Activated CD4-positive, alpha-beta T cell treated with anti-CD3 and anti-CD28 coated beads, Interleukin-2, amount 50 U/mL, for 1 hour (primary cell): ENCODE data around the gene WDR46.

Experiments
- DNase-seq: peaks from one replicate; pipeline ENCODE4 v3.0.0-alpha.2; 2020

Gene WDR46, protein sequence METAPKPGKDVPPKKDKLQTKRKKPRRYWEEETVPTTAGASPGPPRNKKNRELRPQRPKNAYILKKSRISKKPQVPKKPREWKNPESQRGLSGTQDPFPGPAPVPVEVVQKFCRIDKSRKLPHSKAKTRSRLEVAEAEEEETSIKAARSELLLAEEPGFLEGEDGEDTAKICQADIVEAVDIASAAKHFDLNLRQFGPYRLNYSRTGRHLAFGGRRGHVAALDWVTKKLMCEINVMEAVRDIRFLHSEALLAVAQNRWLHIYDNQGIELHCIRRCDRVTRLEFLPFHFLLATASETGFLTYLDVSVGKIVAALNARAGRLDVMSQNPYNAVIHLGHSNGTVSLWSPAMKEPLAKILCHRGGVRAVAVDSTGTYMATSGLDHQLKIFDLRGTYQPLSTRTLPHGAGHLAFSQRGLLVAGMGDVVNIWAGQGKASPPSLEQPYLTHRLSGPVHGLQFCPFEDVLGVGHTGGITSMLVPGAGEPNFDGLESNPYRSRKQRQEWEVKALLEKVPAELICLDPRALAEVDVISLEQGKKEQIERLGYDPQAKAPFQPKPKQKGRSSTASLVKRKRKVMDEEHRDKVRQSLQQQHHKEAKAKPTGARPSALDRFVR

DNA sequence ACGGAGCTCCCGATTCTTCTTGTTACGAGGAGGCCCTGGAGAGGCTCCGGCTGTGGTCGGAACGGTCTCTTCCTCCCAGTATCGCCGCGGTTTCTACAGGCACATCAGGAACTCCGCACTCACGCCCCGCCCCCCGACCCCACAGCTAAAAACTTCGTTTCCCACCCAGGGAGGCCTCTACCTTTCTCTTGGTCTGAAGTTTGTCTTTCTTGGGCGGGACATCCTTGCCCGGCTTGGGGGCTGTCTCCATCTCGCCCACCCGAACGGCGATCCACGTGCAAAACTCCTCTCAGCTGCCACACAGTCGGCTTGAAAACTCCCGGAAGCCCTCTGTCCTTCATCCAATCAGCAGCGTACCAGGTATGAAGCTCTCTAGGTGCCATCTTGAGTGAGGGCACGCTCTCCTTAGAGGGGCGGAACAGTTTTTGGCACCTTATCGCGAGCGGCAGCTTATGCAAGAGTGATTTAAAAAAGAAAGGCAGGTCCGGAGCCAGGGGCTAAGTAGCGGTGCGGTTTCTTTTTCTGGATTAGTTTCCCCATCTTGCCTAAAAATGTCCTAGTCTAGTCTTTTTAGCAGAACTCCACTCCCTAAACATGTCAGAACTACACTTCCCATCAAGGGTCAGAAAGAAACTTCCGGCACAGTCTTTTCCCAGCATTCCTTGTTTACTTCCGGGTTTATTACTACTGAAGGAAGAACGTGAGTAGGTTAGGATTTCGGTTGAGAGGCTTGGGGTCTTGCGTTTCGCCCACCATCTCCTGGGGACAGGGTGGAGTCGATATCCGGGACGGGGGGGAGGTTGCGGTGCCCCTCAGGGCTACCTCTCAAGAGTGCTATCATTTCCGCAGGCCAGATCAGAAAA lies at the start of gene WDR46, which contains the start of gene PFDN6:
Gene WDR46, minus strand, starts transcription at position 319 of the 863 bp plus-strand sequence. Its CDS starts 69 bp downstream, at position 250.
Gene PFDN6, plus strand, starts transcription at position 681 of the 863 bp plus-strand sequence. CDS start 256 bp downstream, outside the sequence.
- peak; percentile 71 for DNase-seq

DNA sequence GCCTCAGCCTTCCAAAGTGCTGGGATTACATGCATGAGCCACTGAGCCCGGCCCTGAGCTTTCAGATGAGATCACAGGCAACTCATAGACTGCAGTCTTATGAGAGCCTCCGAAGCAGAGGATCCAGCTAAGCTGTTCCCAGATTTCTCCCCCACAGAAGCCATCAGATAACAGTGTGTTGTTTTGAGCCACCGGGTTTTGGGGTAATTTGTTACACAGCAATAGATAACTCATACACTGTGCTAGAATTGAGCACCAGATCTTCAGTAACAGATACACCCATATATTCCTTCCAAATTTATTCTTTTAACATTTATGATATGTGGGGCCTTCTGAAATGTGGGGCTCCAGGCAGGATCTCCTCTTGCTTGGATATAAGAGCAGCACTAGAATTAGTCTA lies 47.5 kb upstream of the WDR46 start:
- no peak for DNase-seq

DNA sequence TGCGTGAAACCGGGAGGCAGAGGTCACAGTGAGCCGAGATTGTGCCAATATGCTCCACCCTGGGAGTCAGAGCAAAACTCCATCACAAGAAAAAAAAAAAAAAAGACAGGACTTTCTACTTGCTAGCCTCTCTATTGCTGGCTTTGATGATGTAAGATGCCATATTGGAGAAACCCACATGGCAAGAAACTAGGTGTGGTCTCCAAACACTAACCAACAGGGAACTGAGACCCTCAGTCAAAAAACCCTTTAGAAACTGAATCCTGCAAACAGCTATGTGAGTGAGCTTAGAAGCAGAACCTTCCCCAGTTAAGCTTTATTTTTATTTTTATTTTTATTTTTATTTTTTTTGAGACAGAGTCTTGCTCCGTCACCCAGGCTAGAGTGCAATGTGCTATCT lies 46.9 kb upstream of the WDR46 start:
- DNase-seq: no peak

DNA sequence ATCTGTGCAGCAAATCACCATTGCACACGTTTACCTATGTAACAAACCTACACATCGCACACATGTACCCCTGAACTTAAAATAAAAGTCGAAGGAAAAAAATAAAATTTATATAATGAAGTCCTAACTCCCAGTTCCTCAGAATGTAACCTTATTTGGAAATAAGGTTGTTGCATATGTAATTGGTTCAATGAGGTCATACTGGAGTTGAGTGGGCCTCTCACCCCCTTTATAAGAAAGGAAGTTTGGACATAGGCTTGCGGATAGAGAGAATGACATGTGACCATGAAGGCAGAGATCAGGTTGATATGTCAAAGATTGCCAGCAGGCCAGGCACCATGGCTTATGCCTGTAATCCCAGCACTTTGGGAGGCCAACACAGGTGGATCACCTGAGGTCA lies 44.6 kb upstream of the WDR46 start:
- no peak for DNase-seq

DNA sequence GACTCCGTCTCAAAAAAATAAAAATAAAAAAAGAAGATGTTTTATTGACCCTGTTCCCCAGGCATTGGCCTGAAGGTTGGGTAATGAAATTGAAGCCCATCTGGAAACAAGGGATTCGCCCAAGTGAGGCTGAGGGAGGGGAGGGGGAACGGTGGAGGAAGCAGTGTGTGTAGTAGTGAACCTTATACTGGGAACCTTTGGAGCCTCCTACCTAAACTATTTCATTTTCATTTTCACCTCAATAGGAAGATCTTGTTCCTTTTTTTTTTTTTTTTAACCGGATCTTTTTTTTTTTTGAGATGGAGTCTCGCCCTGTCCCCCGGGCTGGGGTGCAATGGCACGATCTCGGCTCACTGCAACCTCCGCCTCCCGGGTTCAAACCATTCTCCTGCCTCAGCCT lies 41.7 kb upstream of the WDR46 start:
- DNase-seq: no peak

DNA sequence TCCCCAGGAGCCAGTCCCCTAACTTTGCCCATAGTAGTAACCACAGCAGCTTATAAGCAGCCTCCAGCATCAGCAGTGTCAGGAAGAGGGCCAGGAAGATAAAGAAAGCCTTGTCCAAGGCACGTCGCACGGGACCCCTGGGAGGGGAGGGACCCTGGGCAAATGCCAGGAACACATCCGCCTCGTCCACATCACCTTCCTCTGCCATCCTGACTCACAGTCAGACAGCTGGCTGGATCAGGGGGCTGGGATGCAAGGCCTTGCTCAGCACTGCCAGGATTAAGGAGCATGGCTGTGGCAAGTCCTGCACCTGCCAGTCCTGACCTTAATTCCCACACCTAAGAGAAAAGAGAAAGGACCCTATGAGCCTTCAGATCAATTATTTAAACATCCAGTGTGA lies 40.0 kb upstream of the WDR46 start:
- no peak for DNase-seq

DNA sequence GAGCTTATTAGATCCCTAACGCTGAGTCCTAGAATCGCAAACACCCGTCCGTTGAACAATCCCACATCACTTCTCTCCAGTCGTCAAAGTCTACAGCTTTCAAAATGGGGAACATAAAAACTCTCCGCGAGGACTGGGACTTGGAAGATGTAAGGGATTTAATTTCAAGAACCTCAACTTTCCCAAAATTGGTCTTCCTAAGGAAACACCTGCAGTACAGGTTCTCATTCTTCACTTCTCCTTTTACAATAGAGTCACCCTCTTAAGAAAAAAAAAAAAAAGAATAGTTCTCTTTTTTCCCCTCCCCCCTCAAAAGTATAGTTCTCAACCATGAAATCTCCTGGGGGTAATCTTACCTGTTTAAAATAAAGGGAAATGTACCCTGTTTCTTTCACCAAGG lies 35.1 kb upstream of the WDR46 start:
- DNase-seq: no peak

DNA sequence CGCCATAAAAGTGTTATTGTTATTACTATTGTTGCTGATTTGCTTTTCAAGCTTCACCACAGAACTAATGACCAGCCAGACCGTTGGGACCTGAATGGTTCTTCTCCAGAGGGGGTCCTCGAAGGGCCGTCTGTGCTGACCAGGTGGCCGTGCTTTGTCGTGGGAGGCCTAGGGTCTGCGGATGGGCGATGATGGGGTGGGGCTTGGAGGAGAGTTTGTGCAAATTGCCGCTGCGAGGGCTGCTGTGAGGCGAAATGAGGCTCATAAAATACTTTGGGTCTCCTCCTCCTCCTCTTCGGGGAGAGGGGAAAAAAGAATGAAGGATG lies 34.5 kb upstream of the WDR46 start:
- DNase-seq: peak; percentile 13

DNA sequence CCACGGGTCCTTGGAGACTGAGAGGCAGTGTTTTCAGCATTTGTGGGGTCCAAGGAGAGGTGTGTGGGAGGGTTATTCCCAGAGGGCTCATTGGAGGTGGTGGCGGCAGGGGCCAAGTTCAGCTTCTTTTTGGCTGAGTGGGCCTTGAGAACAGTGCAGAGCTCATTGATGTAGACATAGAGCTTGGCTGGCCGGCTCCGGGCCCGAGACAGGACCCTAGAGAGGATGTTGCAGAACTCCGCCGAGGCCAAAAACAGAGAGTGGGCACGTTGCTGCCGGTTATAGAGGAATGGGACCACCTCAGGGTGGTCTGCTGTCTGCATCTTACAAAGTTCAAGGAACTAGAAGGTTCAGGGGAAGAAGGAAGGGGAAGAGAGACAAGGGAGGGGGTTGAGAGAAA lies 32.2 kb upstream of the WDR46 start:
- no peak for DNase-seq

DNA sequence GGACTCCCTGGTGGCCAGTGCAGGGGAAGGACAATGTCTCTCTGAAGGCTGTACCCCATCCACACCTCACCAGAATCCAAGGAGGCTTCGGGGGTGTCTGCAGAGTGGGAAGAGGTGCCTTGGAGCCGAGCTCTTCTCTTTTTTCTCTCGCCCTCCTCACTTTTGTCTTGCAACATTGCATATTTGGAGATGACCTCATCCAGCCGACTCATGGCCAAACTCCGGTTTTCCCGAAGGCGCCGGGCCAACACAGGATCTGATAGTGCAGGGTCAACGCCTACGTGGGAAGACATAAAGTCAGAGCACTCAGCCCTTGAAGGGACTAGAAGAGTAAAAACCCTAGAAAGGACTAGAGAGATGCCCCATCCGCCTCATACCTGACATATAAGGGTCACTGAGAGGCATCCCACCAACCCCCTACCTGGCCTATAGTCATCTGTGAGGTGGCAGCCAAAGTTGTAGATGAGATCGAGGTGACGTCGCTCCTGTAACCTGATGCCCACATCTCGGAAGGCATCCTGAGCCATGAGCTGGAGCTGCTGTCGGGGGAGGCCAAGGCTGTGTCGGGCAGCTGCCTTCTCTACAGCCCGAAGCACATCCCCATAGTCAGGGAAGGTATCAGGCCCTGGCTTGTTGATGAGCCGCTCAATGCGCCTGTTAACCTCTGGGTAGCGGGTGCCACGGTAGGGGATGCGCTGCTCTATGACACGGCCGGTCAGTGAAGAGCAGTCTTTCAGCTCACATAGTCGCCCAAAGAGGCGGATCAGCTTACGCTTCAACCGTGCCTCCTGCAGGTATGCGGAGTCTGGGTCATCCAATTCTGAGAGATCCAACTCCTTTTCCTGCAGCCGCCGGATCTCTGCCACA lies 31.5 kb upstream of the WDR46 start:
- no peak for DNase-seq

DNA sequence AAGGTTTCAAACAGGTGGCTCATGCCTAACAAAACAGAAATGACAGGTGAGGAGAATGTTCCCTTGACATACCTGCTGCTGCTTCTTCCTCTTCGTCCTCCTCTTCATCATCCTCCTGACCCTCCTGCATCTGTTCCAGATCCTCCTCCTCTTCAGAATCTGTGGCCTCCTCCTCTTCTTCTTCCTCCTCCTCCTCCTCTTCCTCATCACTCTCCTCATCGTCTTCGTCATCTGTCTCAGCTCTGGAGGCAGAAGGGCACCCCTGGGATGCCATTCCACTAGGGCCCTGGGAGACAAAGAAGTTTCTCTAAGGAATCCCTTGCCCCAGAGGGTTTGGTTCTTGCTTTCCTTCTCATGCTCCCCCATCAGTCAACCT lies 30.9 kb upstream of the WDR46 start:
- DNase-seq: no peak

DNA sequence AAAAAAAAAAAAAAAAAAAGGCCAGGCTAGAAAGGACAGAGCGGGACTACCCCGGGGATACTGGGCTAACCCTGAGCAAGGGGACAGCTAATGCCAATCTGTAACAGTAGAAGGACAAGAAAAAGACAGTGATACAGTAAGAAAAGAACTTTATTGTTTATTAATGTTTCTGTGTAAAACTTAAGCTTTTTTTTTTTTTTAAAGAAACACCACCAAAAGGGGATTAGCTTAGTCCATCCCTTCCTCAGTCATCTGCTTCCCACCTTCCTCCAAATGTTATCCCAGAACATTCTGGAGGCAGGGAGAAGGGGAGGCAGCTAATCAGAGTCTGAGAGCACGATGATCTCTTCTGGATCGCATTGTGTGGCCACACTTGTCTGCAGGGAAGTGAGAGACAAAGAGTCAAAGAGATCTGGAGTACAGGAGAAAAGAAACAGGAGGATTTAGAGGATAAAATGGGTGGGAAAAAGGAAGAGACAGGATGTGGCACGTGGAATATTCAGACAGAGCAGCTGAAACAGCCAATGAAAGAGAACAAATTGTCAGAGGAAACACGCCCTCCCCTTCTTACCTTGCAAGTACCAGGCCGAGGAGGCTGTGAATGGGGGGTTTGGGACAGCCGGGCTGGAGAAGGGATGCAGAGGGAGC lies 29.5 kb upstream of the WDR46 start:
- no peak for DNase-seq

DNA sequence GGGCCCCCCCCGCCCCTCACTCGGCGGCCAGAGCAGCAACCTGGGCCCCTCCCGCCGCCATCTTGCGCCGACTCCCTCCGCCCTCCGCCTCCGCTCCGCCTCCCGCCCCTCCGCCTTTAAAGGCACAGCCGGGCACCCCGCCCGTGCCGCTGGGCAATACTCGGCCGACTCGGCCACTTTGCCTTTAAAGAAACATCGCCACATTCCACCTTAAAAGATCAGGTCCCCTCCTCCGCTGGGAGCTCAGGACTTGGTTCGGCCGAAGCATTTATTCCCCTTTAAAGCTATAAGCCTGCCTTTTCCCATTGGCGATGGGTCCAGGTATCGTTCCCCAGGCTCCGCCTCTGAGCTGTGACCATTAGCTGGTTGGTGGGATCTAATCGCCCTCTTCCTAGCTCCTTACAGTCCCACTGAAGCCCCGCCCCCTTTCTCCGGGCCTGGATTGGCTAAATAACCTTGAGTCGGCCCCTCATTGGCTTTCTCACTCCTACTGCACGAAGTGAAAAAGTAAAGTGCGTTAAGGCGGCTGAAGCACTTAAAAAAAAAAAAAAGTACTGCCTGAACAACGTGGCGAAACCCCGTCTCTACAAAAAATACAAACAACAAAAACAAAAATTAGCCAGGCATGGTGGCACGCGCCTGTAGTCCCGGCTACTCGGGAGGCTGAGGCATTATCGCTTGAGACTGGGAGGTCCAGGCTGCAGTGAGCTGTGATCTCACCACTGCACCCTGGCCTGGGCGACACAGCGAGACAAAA lies 28.8 kb upstream of the WDR46 start, which contains the start of gene ZBTB22:
Gene ZBTB22, minus strand, starts transcription at position 76 of the 757 bp plus-strand sequence. CDS start 828 bp downstream, outside the sequence.
- DNase-seq: peak; percentile 96

DNA sequence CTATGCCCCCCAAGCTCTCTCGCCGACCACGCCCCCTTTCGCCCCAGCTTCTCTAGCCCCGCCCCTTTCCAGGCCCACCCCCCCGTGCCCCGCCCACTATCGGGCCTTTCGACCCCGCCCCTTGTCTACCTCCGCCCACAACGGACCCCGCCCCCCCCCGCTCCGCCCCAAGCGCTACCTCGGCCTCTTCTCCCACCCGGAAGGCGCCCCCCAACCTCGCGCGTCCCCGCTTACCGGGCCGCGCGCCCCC lies 28.3 kb upstream of the WDR46 start:
- DNase-seq: no peak

DNA sequence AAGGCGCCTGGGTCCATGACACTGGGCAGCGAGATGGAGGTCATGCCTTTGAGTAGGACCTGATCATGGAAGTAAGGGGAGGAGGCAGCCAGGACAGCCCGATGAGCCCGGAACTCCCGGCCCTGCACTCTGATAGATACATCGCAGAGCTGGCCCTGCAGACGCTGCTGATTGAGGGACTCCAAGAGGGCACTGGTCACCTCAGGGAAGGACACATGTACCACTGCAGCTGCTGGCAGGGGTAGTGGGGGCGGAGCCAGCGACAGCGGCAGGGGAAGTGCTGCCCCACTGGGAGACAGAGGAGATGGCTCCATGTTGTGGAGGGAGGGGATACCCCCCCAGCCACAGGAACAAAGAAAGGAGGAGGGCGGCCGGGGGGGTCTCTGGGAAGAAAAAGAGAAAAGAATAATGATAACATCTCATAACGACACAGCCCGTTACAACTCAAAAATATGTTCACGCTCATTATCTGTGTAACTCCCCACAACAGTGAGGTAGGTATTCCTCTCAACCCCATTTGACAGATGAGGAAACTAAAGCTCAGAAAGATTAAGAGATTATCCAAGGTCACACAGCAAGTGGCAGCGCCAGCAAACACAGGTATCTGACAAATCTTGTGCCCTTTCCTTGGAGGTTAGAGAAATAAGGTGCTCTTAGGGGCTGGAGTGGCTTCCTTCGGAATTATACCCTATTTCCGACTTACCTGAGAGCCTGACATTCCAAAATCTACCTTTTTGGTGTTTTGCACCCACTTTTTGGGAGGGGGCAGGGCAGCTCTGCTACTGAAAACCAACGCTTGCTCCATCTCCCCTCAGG lies 27.8 kb upstream of the WDR46 start:
- DNase-seq: no peak

DNA sequence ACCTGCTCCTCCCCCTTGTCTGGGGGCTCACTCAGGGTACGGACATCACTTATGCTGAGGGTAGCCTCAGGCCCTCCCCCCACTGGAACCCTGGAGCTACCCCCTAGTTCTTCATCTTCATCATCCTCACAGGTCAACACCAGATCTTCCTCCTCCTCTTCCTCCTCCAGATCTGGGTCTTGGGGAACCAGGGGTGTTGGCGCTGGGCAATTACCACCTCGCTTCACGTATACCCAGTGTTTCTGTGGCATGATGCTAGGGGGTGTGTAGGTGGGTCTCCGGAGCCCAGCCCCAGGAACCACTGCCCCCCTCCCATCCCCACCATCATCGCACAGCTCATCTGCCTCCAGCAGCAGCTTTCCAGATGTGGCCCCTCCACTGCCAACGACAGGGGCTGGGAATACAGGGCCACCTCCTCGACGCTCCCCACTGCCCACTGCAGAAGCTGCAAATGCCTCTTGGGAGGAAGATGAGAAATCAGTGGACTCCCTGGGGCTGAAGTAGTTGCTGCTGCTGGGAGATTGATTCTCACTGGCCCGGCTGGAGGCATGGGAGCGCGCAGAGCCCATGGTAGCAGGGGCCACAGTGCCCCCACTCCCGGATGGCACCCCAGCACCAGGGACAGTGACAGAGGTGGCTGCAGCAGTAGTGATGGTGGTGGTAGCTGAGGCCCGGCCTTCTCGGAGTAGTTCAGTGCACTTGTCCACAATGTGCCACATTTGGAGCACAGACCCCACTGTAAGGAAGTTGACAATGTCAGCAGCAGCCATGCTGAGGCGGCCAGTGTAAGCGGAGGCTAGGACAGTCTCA lies 27.0 kb upstream of the WDR46 start:
- no peak for DNase-seq

DNA sequence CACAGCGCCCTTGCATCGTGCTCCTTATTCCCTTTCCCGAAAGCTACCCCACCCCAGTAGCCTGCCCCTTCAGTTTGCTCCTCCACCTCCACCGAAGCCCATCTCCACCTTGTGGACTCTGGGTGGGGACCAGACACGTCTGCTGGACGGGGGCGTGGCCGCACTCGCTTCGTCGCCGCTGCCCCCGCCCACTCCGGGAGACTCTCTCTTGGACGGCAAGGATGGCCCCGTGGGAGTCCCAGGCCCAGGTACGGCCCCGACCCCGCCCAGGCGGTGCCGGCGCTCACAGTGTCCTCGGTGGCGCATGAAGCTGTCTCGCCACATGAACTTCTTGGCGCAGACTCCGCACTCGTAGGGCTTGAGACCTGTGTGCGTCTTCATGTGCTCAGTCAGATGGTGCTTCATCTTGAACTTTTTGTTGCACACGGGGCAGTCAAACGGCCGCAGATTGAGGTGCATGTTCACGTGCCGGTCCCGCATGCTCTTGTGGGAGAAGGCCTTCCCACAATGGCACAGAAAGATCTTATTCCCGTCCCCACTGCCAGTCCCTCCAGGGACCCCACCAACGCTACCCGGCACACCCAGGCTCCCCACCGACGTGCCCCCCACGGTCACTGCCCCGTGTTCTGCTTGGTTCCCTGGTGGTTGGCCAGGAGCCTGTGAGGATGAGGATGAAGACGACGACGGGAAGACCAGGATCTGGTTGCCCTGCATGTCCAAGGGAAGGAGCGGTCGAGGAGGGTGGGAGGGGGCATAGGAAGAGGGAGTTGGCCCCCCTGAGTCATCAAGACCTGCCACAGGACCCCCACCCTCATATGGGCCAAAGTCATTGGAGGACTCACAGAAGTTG lies 26.1 kb upstream of the WDR46 start:
- no peak for DNase-seq

DNA sequence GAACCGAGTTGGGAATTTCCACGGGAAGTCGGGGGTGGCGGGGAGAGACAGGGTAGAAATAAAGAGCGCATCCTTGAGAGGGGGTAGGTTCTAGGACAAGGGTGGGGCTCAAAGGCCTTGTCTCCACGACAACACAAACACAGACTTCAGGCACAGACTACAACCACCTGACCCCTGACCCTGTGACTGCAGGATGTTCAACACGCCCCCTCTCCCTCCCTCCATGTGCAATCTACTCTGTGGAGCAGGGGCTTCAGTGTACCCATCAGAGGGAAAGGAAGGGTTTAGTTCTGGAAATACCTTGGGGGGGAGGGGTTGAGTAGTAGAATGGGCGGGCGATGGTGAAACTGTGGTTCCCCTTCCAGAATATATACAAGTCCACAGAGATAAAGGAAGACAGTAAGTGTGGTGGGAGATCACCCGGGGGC lies 25.5 kb upstream of the WDR46 start:
- peak; percentile 74 for DNase-seq
